ENCODE results near the gene ZBTB7C. TPM values are rescaled to one million over a fixed set of nuclear protein-coding genes. Genes with fewer than 3 reads are reported as not detected.

The ZBTB7C gene
- polyA plus RNA-seq, 1 of the 3 experiments (the other 2 are of a cell fraction) = 0.05 TPM

GRCh38 chr18:48328473-48329210 is 80.5 kb downstream of the ZBTB7C start:
- 0 out of 2 replicates have a peak overlapping the region, but pooled peaks have one; percentile 13 for H3K4me2 ChIP-seq
- WGBS (ENCODE audit: low lambda C conversion rate) = 51% methylated on average over 7 of the region's 7 CpGs

More at GRCh38 chr18:48328473-48329210, 80.5 kb downstream of the ZBTB7C start:
- ChIA-PET POLR2A (no interaction called here), CTCF (interaction anchor here (0.7 kb wide), 1 partner anchor 99 kb away, joined by 3 read pairs; no protein-coding TSS in a partner anchor)
- H3K9ac ChIP-seq = no peak overlapping the region
- DNase-seq = no peak
- no peak overlapping the region for H3K4me3 ChIP-seq (ENCODE audit: low read depth in 2 of 2, low read length in 1 of 2)
- H3K36me3 ChIP-seq (replicated peaks in 1 of 2; ENCODE audit: control insufficient read depth in 1 of 2, insufficient read depth in 2 of 2, low read length in 1 of 2) = no peaks in the 10 kb centered on the region
- H3K9me3 ChIP-seq = no peaks in the 10 kb centered on the region
- H2AFZ ChIP-seq (ENCODE audit: low read depth) = no peak overlapping the region
- peaks cover 21 to 33% of the 10 kb centered on the region in 2 experiments for H3K4me1 ChIP-seq (ENCODE audit: control insufficient read depth in 1 of 2, insufficient read depth in 2 of 2, low read depth in 1 of 2, low read length in 1 of 2)
- H3K79me2 ChIP-seq (ENCODE audit: insufficient read depth) = no peaks in the 10 kb centered on the region
- peaks cover 11% of the 10 kb centered on the region for H3F3A ChIP-seq (replicated peaks; ENCODE audit: insufficient read depth)
- H3K9me2 ChIP-seq = no peaks in the 10 kb centered on the region
- no peaks in the 10 kb centered on the region for H4K20me1 ChIP-seq (ENCODE audit: insufficient read depth)
- peak overlapping the region in 1 of 2 experiments; percentile 68; a peak in 3 of 4 replicates for H3K27ac ChIP-seq (ENCODE audit: low read depth in 2 of 2, low read length in 1 of 2)
- H3K27me3 ChIP-seq (ENCODE audit: insufficient read depth) = no peaks in the 10 kb centered on the region
- no peak for TF ChIP-seq IRF3 (IDR thresholded peaks at IDR 0.05; ENCODE audit: low read depth, low read length)
- TF ChIP-seq EP300 (IDR thresholded peaks at IDR 0.05; ENCODE audit: borderline replicate concordance in 1 of 2, low read depth in 1 of 2, low read length in 1 of 2) = no peak
- TF ChIP-seq NRF1 (IDR thresholded peaks at IDR 0.05; ENCODE audit: low read depth, low read length) = no peak
- no peak for TF ChIP-seq RXRA (IDR thresholded peaks at IDR 0.05; ENCODE audit: borderline replicate concordance, low read depth)
- no peak for TF ChIP-seq FOXM1 (IDR thresholded peaks at IDR 0.05; ENCODE audit: low read depth)
- TF ChIP-seq USF2 (IDR thresholded peaks at IDR 0.05; ENCODE audit: borderline replicate concordance, low read depth, low read length) = no peak
- TF ChIP-seq CTCF (IDR thresholded peaks at IDR 0.05) = no peak
- peak; percentile 30; the same call in 1 of the 2 replicates for TF ChIP-seq FOSL2 (IDR thresholded peaks at IDR 0.05; ENCODE audit: borderline replicate concordance, low read depth)
- TF ChIP-seq TCF12 (IDR thresholded peaks at IDR 0.05) = 0 out of 2 replicates have a peak, but pooled peaks have one; percentile 22
- TF ChIP-seq PBX3 (IDR thresholded peaks at IDR 0.05) = peak; percentile 37; the same call in 1 of the 2 replicates
- TF ChIP-seq JUND (IDR thresholded peaks at IDR 0.05) = peak; percentile 18; the same call in 1 of the 2 replicates
- peak; percentile 15; the same call in 1 of the 2 replicates for TF ChIP-seq NFIC (IDR thresholded peaks at IDR 0.05; ENCODE audit: borderline replicate concordance)
- no peak for TF ChIP-seq GATA2 (CRISPR knock-in tag; IDR thresholded peaks at IDR 0.05)
- no peak for TF ChIP-seq ZBTB33 (IDR thresholded peaks at IDR 0.05; ENCODE audit: borderline replicate concordance, low read depth)

All from SK-N-SH (cell line).